GM12878 (cell line): ENCODE data around the gene GPBAR1. TPM values are rescaled to one million over a fixed set of nuclear protein-coding genes. Genes with fewer than 3 reads are reported as not detected.

Experiments
- ATAC-seq: fragments of 200-7000 bp; cut with Tn5 transposase; 3 replicates; pipeline ENCODE4 v1.9.1; 2020; ENCODE audit warnings: mild to moderate bottlenecking, moderate library complexity
- BruUV-seq: library from RNA; stranded (reverse); fragments of 400-500 nt; replicated peaks from 2 replicates; lab custom pipeline; 2021; lab: Mats Ljungman, UMichigan
- CTCF ChIA-PET: fragments of 300-600 bp; sonication (Branson Sonifier 250); formaldehyde crosslinking; extraction: SDS; loops from one replicate; lab custom pipeline; 2021; ENCODE audit warnings: inconsistent platforms; lab: Yijun Ruan, JAX
- POLR2A ChIA-PET: fragments of 350-600 bp; formaldehyde crosslinking; extraction: SDS; loops from one replicate; lab custom pipeline; 2021; ENCODE audit warnings: inconsistent platforms; lab: Charles Lee
- RAD21 ChIA-PET: fragments of 300-600 bp; sonication (Branson Sonifier 250); formaldehyde crosslinking; loops from one replicate; lab custom pipeline; 2023; ENCODE audit warnings: antibody characterized with exemption; ENCODE audit not compliant: unreplicated experiment; lab: Charles Lee
- SMC1A ChIA-PET: fragments of 300-600 bp; sonication (Branson Sonifier 250); formaldehyde crosslinking; loops from one replicate; lab custom pipeline; 2023; ENCODE audit not compliant: unreplicated experiment, uncharacterized antibody; lab: Charles Lee
- DNase-seq: peaks from one replicate; pipeline ENCODE4 v3.0.0-alpha.2; 2011; ENCODE audit warnings: low read depth, low spot score
- FAIRE-seq: peaks from 3 replicates; lab custom pipeline; 2011; peaks lifted over from hg19 to GRCh38; lab: Jason Lieb, UNC
- H2AFZ ChIP-seq: 2 replicates; pipeline ENCODE4 v1.6.0; 2011; ENCODE audit warnings: low read depth, low read length, control low read depth; ENCODE audit not compliant: control insufficient read depth
- H3K27ac ChIP-seq: 2 replicates; pipeline ENCODE4 v1.5.1; 2011; ENCODE audit warnings: control low read depth; ENCODE audit not compliant: control insufficient read depth, insufficient read depth
- H3K27me3 ChIP-seq, 2 experiments: replicated peaks in 1 of 2; 2 replicates each; pipeline versions ENCODE4 v1.6.0 to v1.6.1; 2011; ENCODE audit warnings: low read length in 1 of 2; ENCODE audit not compliant: control insufficient read depth in 2 of 2, insufficient read depth in 2 of 2
- H3K36me3 ChIP-seq, 2 experiments: 2 replicates each; pipeline ENCODE4 v1.5.1; 2011; ENCODE audit warnings: low read length in 1 of 2; ENCODE audit not compliant: control insufficient read depth in 2 of 2, insufficient read depth in 2 of 2
- H3K4me1 ChIP-seq: 2 replicates; pipeline ENCODE4 v1.6.1; 2011; ENCODE audit warnings: mild to moderate bottlenecking, low read length, moderate library complexity, mixed read lengths; ENCODE audit not compliant: control insufficient read depth, insufficient read depth
- H3K4me2 ChIP-seq: 2 replicates; pipeline ENCODE4 v1.6.0; 2011; ENCODE audit warnings: control low read depth; ENCODE audit not compliant: control insufficient read depth, insufficient read depth
- H3K4me3 ChIP-seq: fragments of 200-600 bp; sonication (generic); 2 replicates; pipeline ENCODE4 v1.5.1; 2016
- H3K79me2 ChIP-seq: 2 replicates; pipeline ENCODE4 v1.6.0; 2011; ENCODE audit warnings: low read length; ENCODE audit not compliant: control insufficient read depth, insufficient read depth
- H3K9ac ChIP-seq: 2 replicates; pipeline ENCODE4 v1.8.0; 2011; ENCODE audit warnings: low read length, control low read depth, mixed read lengths; ENCODE audit not compliant: control insufficient read depth, insufficient read depth
- H3K9me3 ChIP-seq: replicated peaks from 3 replicates; pipeline ENCODE4 v1.5.1; 2011; ENCODE audit warnings: mild to moderate bottlenecking, low read length; ENCODE audit not compliant: control insufficient read depth, insufficient read depth
- H4K20me1 ChIP-seq: 2 replicates; pipeline ENCODE4 v1.6.0; 2011; ENCODE audit not compliant: control insufficient read depth, insufficient read depth
- ASH2L ChIP-seq: fragments of 300-600, 200-600 bp; sonication (generic); IDR thresholded peaks from 2 replicates; pipeline ENCODE4 v1.6.1; 2017; ENCODE audit warnings: low read depth, mild to moderate bottlenecking, borderline replicate concordance
- CHD1 ChIP-seq: IDR thresholded peaks from 2 replicates; pipeline ENCODE4 v1.6.1; 2012; ENCODE audit warnings: low read depth, low read length, improper control_type of control experiment
- HDAC2 ChIP-seq: fragments of 200-600 bp; sonication (generic); IDR thresholded peaks from 2 replicates; pipeline ENCODE4 v1.6.1; 2017
- JUND ChIP-seq: IDR thresholded peaks from 2 replicates; pipeline ENCODE4 v1.6.1; 2012; ENCODE audit warnings: low read depth, mild to moderate bottlenecking, low read length, improper control_type of control experiment, moderate library complexity
- MTA3 ChIP-seq: IDR thresholded peaks from 2 replicates; pipeline ENCODE4 v1.6.1; 2012; ENCODE audit warnings: low read length, inconsistent platforms, borderline replicate concordance
- MYC ChIP-seq: IDR thresholded peaks from 2 replicates; pipeline ENCODE4 v1.6.1; 2011; ENCODE audit warnings: mild to moderate bottlenecking, low read length, moderate library complexity, inconsistent platforms; ENCODE audit not compliant: insufficient read depth, insufficient replicate concordance, insufficient read length, severe bottlenecking
- RAD21 ChIP-seq: IDR thresholded peaks from 2 replicates; pipeline ENCODE4 v1.6.1; 2011; ENCODE audit warnings: mild to moderate bottlenecking, low read depth, low read length, moderate library complexity; ENCODE audit not compliant: insufficient read depth
- WGBS: methylation state at CpG from one replicate; pipeline ENCODE4 v1.1.6; 2016; ENCODE audit warnings: low lambda C conversion rate; ENCODE audit not compliant: insufficient replicate concordance, insufficient coverage; ENCODE audit errors: missing lambda C conversion rate; 5-methylcytosine and 5-hydroxymethylcytosine counted together
- in situ Hi-C: fragments of 300-500 bp; cut with MboI; formaldehyde crosslinking; loops from 9 replicates; pipeline ENCODE4 v1.14.3; 2018; ENCODE audit warnings: mixed read lengths
- intact Hi-C: fragments of 100-400 bp; cut with micrococcal nuclease; formaldehyde crosslinking; loops from one replicate; pipeline ENCODE4 v1.14.2; 2022; ENCODE audit not compliant: unreplicated experiment
- polyA plus RNA-seq, 11 experiments: library from polyadenylated mRNA; depleted of rRNA in 4 of 11; unstranded in 6 of 11; stranded (reverse) in 5 of 11; fragments of >200 nt; fragmentation: Nextera tagmentation in 4 of 11; fragmentation: Illumina TruSeq in 1 of 11; extraction: Ambion mirVana in 4 of 11; extraction: Trizol in 1 of 11; gene quantifications; 1 replicate in 1 of 11; 2 replicates in 10 of 11; pipeline versions ENCODE4 v1.2.1 to v1.2.3, GENCODE V29; 2011 to 2016; ENCODE audit warnings: inconsistent platforms in 2 of 11, missing spikeins in 2 of 11, low read depth in 1 of 11
- total RNA-seq, 4 experiments: library from RNA; depleted of rRNA in 3 of 4; stranded (reverse); fragments of >200 nt in 3 of 4; fragmentation: Illumina TruSeq in 1 of 4; extraction: Trizol in 1 of 4; gene quantifications; 2 replicates each; pipeline versions ENCODE4 v1.2.1 to v1.2.3, GENCODE V29; 2013 to 2021
- TF ChIP-seq, protein P1 (sequence below): fragments of 450-650 bp; IDR thresholded peaks from 2 replicates; pipeline ENCODE4 v1.6.1; 2017; ENCODE audit warnings: mild to moderate bottlenecking
- TF ChIP-seq, protein P2 (sequence below): IDR thresholded peaks from 2 replicates; pipeline ENCODE4 v1.6.1; 2011; ENCODE audit warnings: low read depth, low read length, improper control_type of control experiment, borderline replicate concordance
- TF ChIP-seq, protein P3 (sequence below): fragments of 450-650 bp; IDR thresholded peaks from 2 replicates; pipeline ENCODE4 v1.6.1; 2018; ENCODE audit warnings: borderline replicate concordance, mild to moderate bottlenecking; ENCODE audit not compliant: partially characterized antibody
- TF ChIP-seq, protein P4 (sequence below): fragments of 450-650 bp; formaldehyde crosslinking; IDR thresholded peaks from 2 replicates; pipeline ENCODE4 v1.5.0; 2022; ENCODE audit warnings: mild to moderate bottlenecking, missing genetic modification characterization
- TF ChIP-seq, protein P5 (sequence below): IDR thresholded peaks from 2 replicates; pipeline ENCODE4 v1.6.1; 2012; ENCODE audit warnings: low read depth, low read length, improper control_type of control experiment
- TF ChIP-seq, protein P6 (sequence below): IDR thresholded peaks from 2 replicates; pipeline ENCODE4 v1.6.1; 2012; ENCODE audit warnings: low read length, inconsistent platforms

The GPBAR1 gene
- total and polyA plus RNA-seq, 10 of the 15 experiments (the other 5 are each of a cell fraction or from before 2014, with no cell fraction given): 0.03 to 0.36 (median 0.11) TPM; not detected in 3

- no peaks in the 10 kb centered on the region for H3K9me3 ChIP-seq
- peaks cover 19% of the 10 kb centered on the region for H3K79me2 ChIP-seq
- intact Hi-C loops: no loop called here
- ChIA-PET SMC1A (interaction anchor here (0.9 kb wide), 1 partner anchor 19 kb away, joined by 3 read pairs; no protein-coding TSS in a partner anchor), POLR2A (interaction anchor here (1.1 kb wide), 2 partner anchors 20 to 38 kb away, joined by 3 read pairs; no protein-coding TSS in a partner anchor), CTCF (interaction anchor here (1.1 to 1.2 kb wide), 2 partner anchors 20 to 34 kb away, joined by 3 to 6 read pairs; no protein-coding TSS in a partner anchor), RAD21 (no interaction called here)
- no peaks in the 10 kb centered on the region for H4K20me1 ChIP-seq
- no peak for FAIRE-seq
- H3K9ac ChIP-seq: no peak overlapping the region
- DNase-seq: no peak
- WGBS: 99% methylated on average over 6 of the region's 6 CpGs
- no peaks in the 10 kb centered on the region for H3K27me3 ChIP-seq
- ATAC-seq: no peak
- H3K27ac ChIP-seq: no peak overlapping the region
- no peak overlapping the region for H3K4me3 ChIP-seq
- H2AFZ ChIP-seq: no peak overlapping the region
- peaks cover 17% of the 10 kb centered on the region for H3K4me1 ChIP-seq
- no TSS peak for BruUV-seq
- no peak overlapping the region for H3K4me2 ChIP-seq
- H3K36me3 ChIP-seq: peaks cover 10 to 18% of the 10 kb centered on the region in 2 experiments; a peak in 3 of 4 replicates
- in situ Hi-C loops: no loop called here
- TF ChIP-seq CHD1 (no peak), JUND (no peak), ASH2L (no peak), RAD21 (no peak), MYC (no peak), MTA3 (no peak), HDAC2 (no peak)
- TF ChIP-seq, protein P1, sequence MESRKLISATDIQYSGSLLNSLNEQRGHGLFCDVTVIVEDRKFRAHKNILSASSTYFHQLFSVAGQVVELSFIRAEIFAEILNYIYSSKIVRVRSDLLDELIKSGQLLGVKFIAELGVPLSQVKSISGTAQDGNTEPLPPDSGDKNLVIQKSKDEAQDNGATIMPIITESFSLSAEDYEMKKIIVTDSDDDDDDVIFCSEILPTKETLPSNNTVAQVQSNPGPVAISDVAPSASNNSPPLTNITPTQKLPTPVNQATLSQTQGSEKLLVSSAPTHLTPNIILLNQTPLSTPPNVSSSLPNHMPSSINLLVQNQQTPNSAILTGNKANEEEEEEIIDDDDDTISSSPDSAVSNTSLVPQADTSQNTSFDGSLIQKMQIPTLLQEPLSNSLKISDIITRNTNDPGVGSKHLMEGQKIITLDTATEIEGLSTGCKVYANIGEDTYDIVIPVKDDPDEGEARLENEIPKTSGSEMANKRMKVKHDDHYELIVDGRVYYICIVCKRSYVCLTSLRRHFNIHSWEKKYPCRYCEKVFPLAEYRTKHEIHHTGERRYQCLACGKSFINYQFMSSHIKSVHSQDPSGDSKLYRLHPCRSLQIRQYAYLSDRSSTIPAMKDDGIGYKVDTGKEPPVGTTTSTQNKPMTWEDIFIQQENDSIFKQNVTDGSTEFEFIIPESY: no peak
- TF ChIP-seq, protein P2, sequence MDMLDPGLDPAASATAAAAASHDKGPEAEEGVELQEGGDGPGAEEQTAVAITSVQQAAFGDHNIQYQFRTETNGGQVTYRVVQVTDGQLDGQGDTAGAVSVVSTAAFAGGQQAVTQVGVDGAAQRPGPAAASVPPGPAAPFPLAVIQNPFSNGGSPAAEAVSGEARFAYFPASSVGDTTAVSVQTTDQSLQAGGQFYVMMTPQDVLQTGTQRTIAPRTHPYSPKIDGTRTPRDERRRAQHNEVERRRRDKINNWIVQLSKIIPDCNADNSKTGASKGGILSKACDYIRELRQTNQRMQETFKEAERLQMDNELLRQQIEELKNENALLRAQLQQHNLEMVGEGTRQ: no peak
- TF ChIP-seq, protein P3, sequence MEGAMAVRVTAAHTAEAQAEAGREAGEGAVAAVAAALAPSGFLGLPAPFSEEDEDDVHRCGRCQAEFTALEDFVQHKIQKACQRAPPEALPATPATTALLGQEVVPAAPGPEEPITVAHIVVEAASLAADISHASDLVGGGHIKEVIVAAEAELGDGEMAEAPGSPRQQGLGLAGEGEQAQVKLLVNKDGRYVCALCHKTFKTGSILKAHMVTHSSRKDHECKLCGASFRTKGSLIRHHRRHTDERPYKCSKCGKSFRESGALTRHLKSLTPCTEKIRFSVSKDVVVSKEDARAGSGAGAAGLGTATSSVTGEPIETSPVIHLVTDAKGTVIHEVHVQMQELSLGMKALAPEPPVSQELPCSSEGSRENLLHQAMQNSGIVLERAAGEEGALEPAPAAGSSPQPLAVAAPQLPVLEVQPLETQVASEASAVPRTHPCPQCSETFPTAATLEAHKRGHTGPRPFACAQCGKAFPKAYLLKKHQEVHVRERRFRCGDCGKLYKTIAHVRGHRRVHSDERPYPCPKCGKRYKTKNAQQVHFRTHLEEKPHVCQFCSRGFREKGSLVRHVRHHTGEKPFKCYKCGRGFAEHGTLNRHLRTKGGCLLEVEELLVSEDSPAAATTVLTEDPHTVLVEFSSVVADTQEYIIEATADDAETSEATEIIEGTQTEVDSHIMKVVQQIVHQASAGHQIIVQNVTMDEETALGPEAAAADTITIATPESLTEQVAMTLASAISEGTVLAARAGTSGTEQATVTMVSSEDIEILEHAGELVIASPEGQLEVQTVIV: no peak
- TF ChIP-seq, protein P4, sequence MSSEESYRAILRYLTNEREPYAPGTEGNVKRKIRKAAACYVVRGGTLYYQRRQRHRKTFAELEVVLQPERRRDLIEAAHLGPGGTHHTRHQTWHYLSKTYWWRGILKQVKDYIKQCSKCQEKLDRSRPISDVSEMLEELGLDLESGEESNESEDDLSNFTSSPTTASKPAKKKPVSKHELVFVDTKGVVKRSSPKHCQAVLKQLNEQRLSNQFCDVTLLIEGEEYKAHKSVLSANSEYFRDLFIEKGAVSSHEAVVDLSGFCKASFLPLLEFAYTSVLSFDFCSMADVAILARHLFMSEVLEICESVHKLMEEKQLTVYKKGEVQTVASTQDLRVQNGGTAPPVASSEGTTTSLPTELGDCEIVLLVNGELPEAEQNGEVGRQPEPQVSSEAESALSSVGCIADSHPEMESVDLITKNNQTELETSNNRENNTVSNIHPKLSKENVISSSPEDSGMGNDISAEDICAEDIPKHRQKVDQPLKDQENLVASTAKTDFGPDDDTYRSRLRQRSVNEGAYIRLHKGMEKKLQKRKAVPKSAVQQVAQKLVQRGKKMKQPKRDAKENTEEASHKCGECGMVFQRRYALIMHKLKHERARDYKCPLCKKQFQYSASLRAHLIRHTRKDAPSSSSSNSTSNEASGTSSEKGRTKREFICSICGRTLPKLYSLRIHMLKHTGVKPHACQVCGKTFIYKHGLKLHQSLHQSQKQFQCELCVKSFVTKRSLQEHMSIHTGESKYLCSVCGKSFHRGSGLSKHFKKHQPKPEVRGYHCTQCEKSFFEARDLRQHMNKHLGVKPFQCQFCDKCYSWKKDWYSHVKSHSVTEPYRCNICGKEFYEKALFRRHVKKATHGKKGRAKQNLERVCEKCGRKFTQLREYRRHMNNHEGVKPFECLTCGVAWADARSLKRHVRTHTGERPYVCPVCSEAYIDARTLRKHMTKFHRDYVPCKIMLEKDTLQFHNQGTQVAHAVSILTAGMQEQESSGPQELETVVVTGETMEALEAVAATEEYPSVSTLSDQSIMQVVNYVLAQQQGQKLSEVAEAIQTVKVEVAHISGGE (CRISPR knock-in tag): no peak
- TF ChIP-seq, protein P5, sequence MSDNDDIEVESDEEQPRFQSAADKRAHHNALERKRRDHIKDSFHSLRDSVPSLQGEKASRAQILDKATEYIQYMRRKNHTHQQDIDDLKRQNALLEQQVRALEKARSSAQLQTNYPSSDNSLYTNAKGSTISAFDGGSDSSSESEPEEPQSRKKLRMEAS: no peak
- TF ChIP-seq, protein P6, sequence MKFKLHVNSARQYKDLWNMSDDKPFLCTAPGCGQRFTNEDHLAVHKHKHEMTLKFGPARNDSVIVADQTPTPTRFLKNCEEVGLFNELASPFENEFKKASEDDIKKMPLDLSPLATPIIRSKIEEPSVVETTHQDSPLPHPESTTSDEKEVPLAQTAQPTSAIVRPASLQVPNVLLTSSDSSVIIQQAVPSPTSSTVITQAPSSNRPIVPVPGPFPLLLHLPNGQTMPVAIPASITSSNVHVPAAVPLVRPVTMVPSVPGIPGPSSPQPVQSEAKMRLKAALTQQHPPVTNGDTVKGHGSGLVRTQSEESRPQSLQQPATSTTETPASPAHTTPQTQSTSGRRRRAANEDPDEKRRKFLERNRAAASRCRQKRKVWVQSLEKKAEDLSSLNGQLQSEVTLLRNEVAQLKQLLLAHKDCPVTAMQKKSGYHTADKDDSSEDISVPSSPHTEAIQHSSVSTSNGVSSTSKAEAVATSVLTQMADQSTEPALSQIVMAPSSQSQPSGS: no peak
Observed at GRCh38 chr2:218267259-218267658, 6.4 kb downstream of the GPBAR1 start.
